ENCODE measurements around the gene PCNX1.

Gene PCNX1

DNA sequence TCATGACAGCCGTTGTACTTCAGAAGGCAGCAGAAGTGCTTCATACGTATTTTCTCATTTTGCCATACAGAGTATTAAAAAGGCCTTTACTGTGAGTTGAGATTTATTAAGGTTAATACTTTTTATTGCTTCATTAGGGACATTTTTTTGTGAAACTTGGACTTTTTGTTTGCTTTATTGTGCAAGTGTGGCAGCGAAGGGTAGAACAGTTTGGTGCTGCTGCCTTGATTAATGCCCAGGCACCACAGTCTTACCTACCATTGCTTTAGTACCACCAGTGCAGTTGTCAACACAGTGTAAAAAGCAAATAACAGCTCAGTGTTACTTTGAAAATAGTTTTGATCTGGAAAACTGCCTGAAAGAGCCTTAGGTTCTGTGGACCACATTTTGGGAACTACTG lies 147.4 kb downstream of the PCNX1 start:
- Mint-ChIP-seq H3K27me3 (ENCODE audit: low read depth, poor library complexity) (no peaks in the 10 kb centered on the region), H3K36me3 (ENCODE audit: low read depth) (peaks cover 58% of the 10 kb centered on the region)
- TF ChIP-seq, protein P1, sequence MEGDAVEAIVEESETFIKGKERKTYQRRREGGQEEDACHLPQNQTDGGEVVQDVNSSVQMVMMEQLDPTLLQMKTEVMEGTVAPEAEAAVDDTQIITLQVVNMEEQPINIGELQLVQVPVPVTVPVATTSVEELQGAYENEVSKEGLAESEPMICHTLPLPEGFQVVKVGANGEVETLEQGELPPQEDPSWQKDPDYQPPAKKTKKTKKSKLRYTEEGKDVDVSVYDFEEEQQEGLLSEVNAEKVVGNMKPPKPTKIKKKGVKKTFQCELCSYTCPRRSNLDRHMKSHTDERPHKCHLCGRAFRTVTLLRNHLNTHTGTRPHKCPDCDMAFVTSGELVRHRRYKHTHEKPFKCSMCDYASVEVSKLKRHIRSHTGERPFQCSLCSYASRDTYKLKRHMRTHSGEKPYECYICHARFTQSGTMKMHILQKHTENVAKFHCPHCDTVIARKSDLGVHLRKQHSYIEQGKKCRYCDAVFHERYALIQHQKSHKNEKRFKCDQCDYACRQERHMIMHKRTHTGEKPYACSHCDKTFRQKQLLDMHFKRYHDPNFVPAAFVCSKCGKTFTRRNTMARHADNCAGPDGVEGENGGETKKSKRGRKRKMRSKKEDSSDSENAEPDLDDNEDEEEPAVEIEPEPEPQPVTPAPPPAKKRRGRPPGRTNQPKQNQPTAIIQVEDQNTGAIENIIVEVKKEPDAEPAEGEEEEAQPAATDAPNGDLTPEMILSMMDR (IDR thresholded peaks at IDR 0.05) = no peak

DNA sequence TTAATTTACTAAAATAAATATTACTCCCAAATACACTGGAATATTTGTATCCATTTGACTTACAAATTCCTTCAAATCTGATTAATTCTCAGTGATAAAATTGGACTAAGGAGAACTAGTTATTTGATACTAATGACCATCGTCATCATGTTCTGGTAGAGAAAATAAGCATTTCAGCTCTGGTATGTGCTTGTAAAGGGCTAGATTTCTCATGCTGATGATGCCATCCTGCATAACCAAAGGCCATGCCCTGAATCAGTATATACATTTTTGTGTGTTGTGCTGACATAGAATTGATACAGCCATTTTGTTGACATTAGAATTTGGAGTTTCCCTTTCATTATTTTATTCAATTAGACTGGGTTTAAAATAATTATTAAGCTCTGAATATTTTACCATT lies 148.9 kb downstream of the PCNX1 start:
- H3K4me3 Mint-ChIP-seq = no peak overlapping the region

More for the DNA sequence above, 147.4 kb downstream of the PCNX1 start:
- H3K4me1 Mint-ChIP-seq = no peaks in the 10 kb centered on the region
- no peak for DNase-seq
- no peak overlapping the region for H3K27ac Mint-ChIP-seq
- no peak overlapping the region for H3K4me3 Mint-ChIP-seq
- H3K9me3 Mint-ChIP-seq = no peaks in the 10 kb centered on the region

DNA sequence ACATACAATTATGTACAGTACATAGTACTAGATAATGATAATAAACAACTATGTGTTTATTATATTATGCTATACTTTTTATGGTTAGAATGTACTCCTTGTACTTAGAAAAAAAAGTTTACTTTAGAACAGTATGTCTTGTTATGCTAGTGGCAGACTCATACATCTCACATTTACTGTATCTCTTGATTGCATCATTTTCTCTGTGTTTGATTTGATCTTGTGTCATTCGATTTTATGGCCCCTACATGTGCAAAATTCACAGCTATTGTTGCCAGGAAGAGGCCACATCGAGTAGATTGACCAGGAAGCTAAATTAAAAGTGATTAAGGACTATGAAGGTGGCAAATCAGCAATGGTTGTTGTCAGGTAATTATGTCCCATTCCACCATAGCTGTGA lies 153.0 kb downstream of the PCNX1 start:
- TF ChIP-seq, protein P1 (IDR thresholded peaks at IDR 0.05) = no peak
- Mint-ChIP-seq H3K4me1 (no peaks in the 10 kb centered on the region), H3K4me3 (no peak overlapping the region), H3K9me3 (peaks cover 11% of the 10 kb centered on the region), H3K36me3 (ENCODE audit: low read depth) (peaks cover 79% of the 10 kb centered on the region), H3K27ac (no peak overlapping the region), H3K27me3 (ENCODE audit: low read depth, poor library complexity) (no peaks in the 10 kb centered on the region)
- no peak for DNase-seq

More for the DNA sequence above, 148.9 kb downstream of the PCNX1 start:
- Mint-ChIP-seq H3K36me3 (ENCODE audit: low read depth) (peaks cover 67% of the 10 kb centered on the region), H3K27me3 (ENCODE audit: low read depth, poor library complexity) (no peaks in the 10 kb centered on the region), H3K27ac (no peak overlapping the region), H3K4me1 (no peaks in the 10 kb centered on the region), H3K9me3 (no peaks in the 10 kb centered on the region)
- TF ChIP-seq, protein P1 (IDR thresholded peaks at IDR 0.05) = no peak
- no peak for DNase-seq

DNA sequence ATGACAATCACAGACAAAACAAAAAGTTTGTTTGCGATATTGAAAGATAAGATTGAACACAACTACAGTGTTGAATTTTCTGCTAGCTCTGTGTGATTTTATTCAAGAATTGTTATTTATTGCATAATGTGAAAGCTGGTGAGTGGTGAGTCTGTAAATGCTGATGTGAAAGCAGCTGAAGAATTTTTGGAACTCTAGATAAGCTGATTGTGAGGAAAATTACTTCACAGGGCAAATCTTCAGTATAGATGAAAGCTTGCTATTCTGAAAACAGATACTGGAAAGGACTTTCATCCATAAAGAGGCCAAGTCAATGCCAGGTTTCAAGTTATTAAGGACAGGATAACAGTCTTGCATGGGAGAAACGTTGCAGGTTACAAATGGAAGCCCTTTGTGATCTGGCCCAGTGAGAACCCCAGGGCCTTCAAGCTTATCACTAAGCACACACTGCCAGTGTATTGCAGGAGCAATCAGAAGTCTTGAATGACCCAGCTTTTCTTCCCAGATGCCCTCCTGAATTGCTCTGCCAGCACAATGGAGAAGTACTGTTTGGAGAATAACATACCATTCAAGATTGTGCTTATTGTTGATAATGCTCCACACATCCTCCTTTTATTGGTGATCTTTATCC lies 153.7 kb downstream of the PCNX1 start:
- Mint-ChIP-seq H3K27me3 (ENCODE audit: low read depth, poor library complexity) (no peaks in the 10 kb centered on the region), H3K4me3 (no peak overlapping the region), H3K27ac (no peak overlapping the region), H3K36me3 (ENCODE audit: low read depth) (peaks cover 86% of the 10 kb centered on the region), H3K9me3 (peaks cover 17% of the 10 kb centered on the region), H3K4me1 (no peaks in the 10 kb centered on the region)
- no peak for DNase-seq
- TF ChIP-seq, protein P1 (IDR thresholded peaks at IDR 0.05) = no peak

DNA sequence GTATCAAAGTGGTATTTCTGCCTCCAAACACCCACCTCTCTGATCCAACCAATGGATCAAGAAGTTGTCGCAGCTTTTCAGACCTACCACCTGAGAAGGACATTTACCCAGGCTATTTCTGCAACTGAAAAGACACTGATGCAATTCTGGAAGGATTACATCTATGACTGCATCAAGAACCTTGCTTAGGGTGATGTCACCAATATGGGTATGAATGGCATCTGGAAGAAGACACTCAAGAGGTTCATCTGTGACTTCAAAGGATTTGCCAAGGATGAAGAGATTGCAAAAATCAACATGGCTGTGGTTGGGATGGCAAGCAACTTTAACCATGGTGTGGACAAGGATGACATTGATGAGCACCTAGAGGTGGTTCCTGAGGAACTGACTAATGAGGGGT lies 154.2 kb downstream of the PCNX1 start:
- TF ChIP-seq, protein P1 (IDR thresholded peaks at IDR 0.05) = no peak
- Mint-ChIP-seq H3K4me3 (no peak overlapping the region), H3K36me3 (ENCODE audit: low read depth) (peaks cover 91% of the 10 kb centered on the region), H3K9me3 (peaks cover 22% of the 10 kb centered on the region), H3K27ac (no peak overlapping the region), H3K4me1 (no peaks in the 10 kb centered on the region), H3K27me3 (ENCODE audit: low read depth, poor library complexity) (no peaks in the 10 kb centered on the region)
- DNase-seq = no peak
